BLaER1 treated with 17β-estradiol and CSF1 and Interleukin-3, amounts not matched to agents 10 nM and 100 nM (cell line): Measurements from ENCODE around the gene NXPH1.

Experiments used
- H3K27ac ChIP-seq, 11 experiments: shearing (Covaris generic); formaldehyde crosslinking; 2 replicates each; pipeline ENCODE4 v1.8.1; 2022
- H3K27me3 ChIP-seq, 11 experiments: shearing (Covaris generic); formaldehyde crosslinking; 2 replicates each; pipeline ENCODE4 v1.8.1; 2022
- H3K36me3 ChIP-seq, 11 experiments: shearing (Covaris generic); formaldehyde crosslinking; 2 replicates each; pipeline ENCODE4 v1.8.1; 2022
- H3K4me1 ChIP-seq, 10 experiments: shearing (Covaris generic); formaldehyde crosslinking; 2 replicates each; pipeline ENCODE4 v1.8.1; 2022
- H3K4me2 ChIP-seq, 11 experiments: shearing (Covaris generic); formaldehyde crosslinking; 2 replicates each; pipeline ENCODE4 v1.8.1; 2022
- H3K4me3 ChIP-seq, 10 experiments: shearing (Covaris generic); formaldehyde crosslinking; 2 replicates each; pipeline ENCODE4 v1.8.1; 2022
- H3K9ac ChIP-seq, 11 experiments: shearing (Covaris generic); formaldehyde crosslinking; 2 replicates each; pipeline ENCODE4 v1.8.1; 2022
- H3K9me3 ChIP-seq, 11 experiments: shearing (Covaris generic); formaldehyde crosslinking; replicated peaks in 1 of 11; 2 replicates each; pipeline ENCODE4 v1.8.1; 2022
- H4K20me1 ChIP-seq, 11 experiments: shearing (Covaris generic); formaldehyde crosslinking; 2 replicates each; pipeline ENCODE4 v1.8.1; 2022
- Cebpa-rat ChIP-seq, 11 experiments: shearing (Covaris generic); IDR thresholded peaks; 2 replicates each; pipeline ENCODE4 v1.8.1; 2022

NXPH1 gene

DNA sequence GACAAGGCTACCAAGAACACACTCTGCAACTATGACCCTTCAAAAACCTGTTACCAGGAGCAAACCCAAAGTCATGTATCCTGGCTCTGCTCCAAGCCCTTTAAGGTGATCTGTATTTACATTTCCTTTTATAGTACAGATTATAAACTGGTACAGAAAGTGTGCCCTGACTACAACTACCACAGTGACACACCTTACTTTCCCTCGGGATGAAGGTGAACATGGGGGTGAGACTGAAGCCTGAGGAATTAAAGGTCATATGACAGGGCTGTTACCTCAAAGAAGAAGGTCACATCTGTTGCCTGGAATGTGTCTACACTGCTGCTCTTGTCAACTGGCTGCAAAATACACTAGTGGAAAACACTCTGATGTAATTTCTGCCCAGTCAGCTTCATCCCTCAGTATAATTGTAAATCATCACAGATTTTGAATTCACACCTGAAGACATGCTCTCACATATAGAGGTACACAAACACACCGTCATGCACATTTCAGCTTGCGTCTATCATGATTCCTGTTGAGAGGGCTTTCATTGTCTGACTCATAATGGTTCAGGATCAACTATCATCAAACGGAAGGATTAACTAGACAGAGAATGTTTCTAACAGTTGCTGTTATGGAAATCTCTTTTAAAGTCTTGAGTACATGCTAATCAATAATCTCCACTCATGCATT, 318.3 kb downstream of the NXPH1 start:
- no peaks in the 10 kb centered on the region for H3K9me3 ChIP-seq
- no peaks in the 10 kb centered on the region for H3K36me3 ChIP-seq
- TF ChIP-seq Cebpa-rat (IDR thresholded peaks at IDR 0.05): no peak
- H3K27me3 ChIP-seq: 0 out of 22 replicates have a peak, but pooled peaks cover 0 to 7% (median 0%) of the 10 kb centered on the region in 11 experiments
- H3K4me3 ChIP-seq: no peak overlapping the region
- H3K4me1 ChIP-seq: peaks cover 12 to 30% (median 25%) of the 10 kb centered on the region in 10 experiments
- no peak overlapping the region for H3K27ac ChIP-seq
- H3K9ac ChIP-seq: no peak overlapping the region
- H3K4me2 ChIP-seq: no peak overlapping the region
- no peaks in the 10 kb centered on the region for H4K20me1 ChIP-seq

DNA sequence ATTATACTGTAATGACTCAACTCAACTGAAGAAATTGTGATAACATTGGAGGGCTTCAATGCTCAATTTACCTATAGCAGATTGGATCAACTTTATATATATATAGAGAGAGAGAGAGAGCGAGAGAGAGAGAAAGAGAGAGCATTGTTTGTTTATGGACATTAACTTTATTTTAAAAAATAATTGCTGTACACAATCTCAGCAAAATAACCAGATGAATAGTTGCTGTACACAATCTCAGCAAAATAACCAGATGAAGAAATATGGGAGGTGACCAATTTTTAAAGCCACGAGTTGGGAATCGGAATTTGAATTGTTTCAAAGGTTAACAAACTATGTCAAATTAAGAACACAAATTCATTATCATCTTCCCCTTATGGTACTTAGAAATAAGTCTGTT, 319.9 kb downstream of the NXPH1 start:
- H3K9ac ChIP-seq: no peak overlapping the region
- peak overlapping the region in 7 of 11 experiments; percentile 19 to 43 (median 34); a peak in 10 of 22 replicates for H3K4me2 ChIP-seq
- no peaks in the 10 kb centered on the region for H4K20me1 ChIP-seq
- no peak overlapping the region for H3K4me3 ChIP-seq
- H3K4me1 ChIP-seq: peaks cover 2 to 16% (median 10%) of the 10 kb centered on the region in 10 experiments
- H3K9me3 ChIP-seq: no peaks in the 10 kb centered on the region
- no peak for TF ChIP-seq Cebpa-rat (IDR thresholded peaks at IDR 0.05)
- no peak overlapping the region for H3K27ac ChIP-seq
- 0 out of 22 replicates have a peak, but pooled peaks cover 0 to 7% (median 0%) of the 10 kb centered on the region in 11 experiments for H3K27me3 ChIP-seq
- H3K36me3 ChIP-seq: no peaks in the 10 kb centered on the region

DNA sequence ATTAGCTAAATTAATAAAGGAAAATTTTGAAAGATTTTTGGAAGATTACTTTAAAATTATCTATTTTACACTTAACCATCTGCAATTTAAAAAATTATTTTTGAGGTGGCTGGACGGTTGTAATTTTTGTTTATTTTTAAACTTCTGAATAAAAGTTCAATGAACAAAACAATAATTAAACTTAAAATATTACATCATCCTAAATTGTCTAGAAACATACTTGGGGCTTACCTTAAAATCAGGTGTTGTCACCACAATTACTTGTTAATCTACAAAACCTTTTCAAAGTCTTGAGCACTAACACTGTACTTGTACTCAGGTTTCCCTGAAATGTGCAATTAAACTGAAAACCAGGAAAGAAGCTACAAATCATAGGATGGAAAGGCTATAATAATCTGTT, 328.3 kb downstream of the NXPH1 start:
- TF ChIP-seq Cebpa-rat (IDR thresholded peaks at IDR 0.05): no peak
- no peak overlapping the region for H3K9ac ChIP-seq
- H3K4me3 ChIP-seq: no peak overlapping the region

DNA sequence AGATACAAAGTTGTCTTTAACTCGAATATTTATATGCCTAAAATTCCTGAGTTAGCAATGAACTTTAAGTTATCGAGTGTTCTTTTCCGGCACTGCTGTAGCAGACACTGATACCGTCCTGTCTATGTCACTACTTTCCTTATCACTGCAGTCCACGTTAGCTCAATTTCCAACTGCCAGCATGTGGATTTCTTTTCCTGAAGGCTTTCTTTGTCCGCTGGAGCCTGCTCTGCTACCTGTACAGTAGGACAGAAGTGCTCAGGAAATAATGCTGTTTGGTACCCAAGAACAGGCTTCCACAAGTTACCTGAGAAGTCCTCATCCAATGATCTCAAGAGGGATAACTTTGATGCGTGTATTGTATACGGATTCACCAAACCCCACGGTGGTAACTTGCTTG, 329.4 kb downstream of the NXPH1 start:
- Histone ChIP-seq H3K27ac (no peak overlapping the region), H3K4me3 (no peak overlapping the region), H4K20me1 (no peaks in the 10 kb centered on the region), H3K36me3 (no peaks in the 10 kb centered on the region), H3K4me1 (no peaks in the 10 kb centered on the region), H3K4me2 (no peak overlapping the region), H3K27me3 (no peaks in the 10 kb centered on the region), H3K9ac (no peak overlapping the region), H3K9me3 (no peaks in the 10 kb centered on the region)
- no peak for TF ChIP-seq Cebpa-rat (IDR thresholded peaks at IDR 0.05)

More for the DNA sequence above, 328.3 kb downstream of the NXPH1 start:
- H3K27ac ChIP-seq: no peak overlapping the region
- no peaks in the 10 kb centered on the region for H3K27me3 ChIP-seq
- no peaks in the 10 kb centered on the region for H3K4me1 ChIP-seq
- no peaks in the 10 kb centered on the region for H4K20me1 ChIP-seq
- H3K36me3 ChIP-seq: no peaks in the 10 kb centered on the region
- H3K4me2 ChIP-seq: no peak overlapping the region
- H3K9me3 ChIP-seq: no peaks in the 10 kb centered on the region

DNA sequence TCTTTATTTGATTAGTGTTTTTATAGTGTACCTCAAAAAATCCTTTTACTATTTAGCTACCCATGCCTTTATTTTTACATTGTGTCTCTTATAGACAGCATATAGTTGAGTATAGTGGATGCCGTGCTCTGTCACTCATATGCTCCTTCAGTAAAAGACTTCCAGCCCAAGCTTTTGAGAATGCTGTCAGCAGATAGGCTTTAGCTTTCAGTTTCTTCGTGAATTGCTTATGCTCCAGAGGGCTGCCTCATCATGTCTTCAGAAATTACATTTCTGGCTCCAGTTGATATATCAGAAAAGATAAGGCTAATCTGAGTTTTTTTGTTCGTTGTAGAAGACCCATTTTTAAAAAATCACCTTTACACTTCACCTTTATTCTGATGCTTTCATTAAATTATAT, 332.0 kb downstream of the NXPH1 start:
- H3K9ac ChIP-seq: no peak overlapping the region
- H3K4me2 ChIP-seq: no peak overlapping the region
- no peak for TF ChIP-seq Cebpa-rat (IDR thresholded peaks at IDR 0.05)
- no peak overlapping the region for H3K27ac ChIP-seq
- no peaks in the 10 kb centered on the region for H3K9me3 ChIP-seq
- no peaks in the 10 kb centered on the region for H3K4me1 ChIP-seq
- no peaks in the 10 kb centered on the region for H4K20me1 ChIP-seq
- H3K36me3 ChIP-seq: no peaks in the 10 kb centered on the region
- H3K27me3 ChIP-seq: no peaks in the 10 kb centered on the region
- no peak overlapping the region for H3K4me3 ChIP-seq

DNA sequence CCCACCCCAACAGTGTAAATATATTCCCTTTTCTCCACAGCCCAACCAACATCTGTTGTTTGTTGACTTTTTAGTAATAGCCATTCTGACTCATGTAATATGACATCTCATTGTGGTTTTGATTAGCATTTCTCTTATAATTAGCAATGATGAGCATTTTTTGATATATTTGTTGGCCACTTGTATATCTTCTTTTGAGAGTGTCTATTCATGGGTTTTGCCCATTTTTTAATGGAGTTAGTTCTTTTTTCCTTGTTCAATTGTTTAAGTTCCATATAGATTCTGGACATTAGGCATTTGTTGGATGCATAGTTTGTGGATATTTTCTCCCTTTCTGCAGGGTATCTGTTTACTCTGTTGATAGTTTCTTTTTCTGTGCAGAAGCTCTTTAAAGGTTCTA, 340.1 kb downstream of the NXPH1 start:
- no peaks in the 10 kb centered on the region for H3K27me3 ChIP-seq
- no peaks in the 10 kb centered on the region for H3K36me3 ChIP-seq
- TF ChIP-seq Cebpa-rat (IDR thresholded peaks at IDR 0.05): no peak
- no peak overlapping the region for H3K27ac ChIP-seq
- H4K20me1 ChIP-seq: no peaks in the 10 kb centered on the region
- no peaks in the 10 kb centered on the region for H3K4me1 ChIP-seq
- no peaks in the 10 kb centered on the region for H3K9me3 ChIP-seq
- H3K9ac ChIP-seq: no peak overlapping the region
- H3K4me3 ChIP-seq: no peak overlapping the region
- H3K4me2 ChIP-seq: no peak overlapping the region

DNA sequence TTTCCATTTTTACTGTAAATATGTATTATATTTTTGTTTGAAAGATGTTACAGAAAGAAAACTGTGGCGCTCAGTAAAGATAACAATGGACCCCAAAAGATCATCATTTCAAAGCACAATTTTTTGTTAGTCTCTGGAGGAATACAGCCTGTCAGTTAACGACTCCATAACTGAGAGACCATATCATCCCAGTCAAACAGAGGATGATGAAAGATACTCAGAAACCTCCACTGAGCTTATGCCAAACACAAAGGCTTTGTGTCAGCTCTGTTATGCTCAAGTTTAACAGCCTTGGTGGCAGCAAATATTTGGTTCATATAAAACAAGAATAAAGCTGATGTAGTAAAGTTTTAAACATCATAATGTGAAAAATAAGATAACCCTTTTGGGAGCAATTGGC, 345.1 kb downstream of the NXPH1 start:
- Histone ChIP-seq H3K4me3 (no peak overlapping the region), H3K9ac (no peak overlapping the region), H3K36me3 (no peaks in the 10 kb centered on the region), H3K4me1 (no peaks in the 10 kb centered on the region), H3K4me2 (no peak overlapping the region), H3K9me3 (no peaks in the 10 kb centered on the region), H3K27me3 (no peaks in the 10 kb centered on the region), H3K27ac (no peak overlapping the region), H4K20me1 (no peaks in the 10 kb centered on the region)
- no peak for TF ChIP-seq Cebpa-rat (IDR thresholded peaks at IDR 0.05)

DNA sequence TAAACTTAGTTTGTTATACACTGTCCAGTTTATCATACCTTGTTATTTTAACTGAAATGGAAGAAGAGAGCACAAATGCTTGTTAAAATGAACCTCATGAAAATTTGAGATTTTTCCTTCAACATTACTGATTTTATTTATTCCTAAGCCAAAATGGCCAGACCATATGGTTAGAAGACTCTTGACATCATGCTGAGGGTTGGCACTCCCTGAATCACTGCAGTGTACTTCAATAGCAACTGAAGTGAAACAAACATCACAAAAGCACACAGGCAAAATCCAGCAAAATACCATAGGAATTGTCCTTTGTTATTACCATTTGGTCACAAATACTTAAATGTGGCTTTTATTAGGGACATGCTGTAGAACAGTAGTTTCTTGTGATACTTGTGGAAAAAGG, 347.8 kb downstream of the NXPH1 start:
- no peak for TF ChIP-seq Cebpa-rat (IDR thresholded peaks at IDR 0.05)
- Histone ChIP-seq H4K20me1 (no peaks in the 10 kb centered on the region), H3K36me3 (no peaks in the 10 kb centered on the region), H3K9me3 (no peaks in the 10 kb centered on the region), H3K4me3 (no peak overlapping the region), H3K4me2 (no peak overlapping the region), H3K27ac (no peak overlapping the region), H3K4me1 (no peaks in the 10 kb centered on the region), H3K27me3 (no peaks in the 10 kb centered on the region), H3K9ac (no peak overlapping the region)

DNA sequence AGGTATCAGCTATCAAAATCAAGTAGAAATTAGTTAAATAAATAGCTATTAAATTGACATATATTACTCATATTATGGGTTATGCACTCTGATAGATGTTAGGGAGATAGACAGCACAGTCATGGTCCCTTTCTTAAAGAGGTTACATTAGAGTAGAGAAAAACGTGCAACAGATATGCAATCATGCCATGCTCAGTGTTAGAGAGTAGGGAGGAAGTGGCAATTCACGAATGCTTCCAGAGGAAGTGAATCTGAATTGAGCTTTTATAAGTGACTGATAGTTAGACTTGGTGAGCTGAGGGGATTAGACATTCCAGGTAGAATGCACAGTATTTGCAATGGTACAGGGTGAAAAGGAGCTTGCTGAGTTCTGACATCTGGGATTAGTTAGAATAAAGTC, 349.8 kb downstream of the NXPH1 start:
- no peaks in the 10 kb centered on the region for H3K4me1 ChIP-seq

DNA sequence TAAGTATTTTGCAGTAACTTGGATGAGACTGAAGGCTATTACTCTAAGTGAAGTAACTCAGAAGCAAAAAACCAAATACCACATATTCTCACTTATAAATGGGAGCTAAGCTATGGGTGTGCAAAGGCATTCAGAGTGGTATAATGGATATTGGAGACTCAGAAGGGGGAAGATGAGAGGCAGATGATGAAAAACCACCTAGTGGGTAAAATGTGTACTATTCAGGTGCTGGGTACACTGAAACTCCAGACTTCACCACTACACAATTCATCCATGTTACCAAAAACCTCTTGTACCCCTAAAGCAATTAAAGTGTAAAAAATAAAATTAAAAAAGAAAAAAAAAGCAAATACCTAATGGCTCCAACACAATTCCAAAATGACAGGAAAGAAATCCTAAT, 351.7 kb downstream of the NXPH1 start:
- H3K9ac ChIP-seq: no peak overlapping the region
- no peaks in the 10 kb centered on the region for H3K9me3 ChIP-seq

More for the DNA sequence above, 349.8 kb downstream of the NXPH1 start:
- no peak overlapping the region for H3K27ac ChIP-seq
- H3K9ac ChIP-seq: no peak overlapping the region
- H4K20me1 ChIP-seq: no peaks in the 10 kb centered on the region
- H3K4me3 ChIP-seq: no peak overlapping the region
- H3K4me2 ChIP-seq: 0 out of 22 replicates have a peak overlapping the region, but pooled peaks of 1 of the 11 experiments have one; percentile 3
- no peak for TF ChIP-seq Cebpa-rat (IDR thresholded peaks at IDR 0.05)
- H3K9me3 ChIP-seq: no peaks in the 10 kb centered on the region
- no peaks in the 10 kb centered on the region for H3K27me3 ChIP-seq
- no peaks in the 10 kb centered on the region for H3K36me3 ChIP-seq

More for the DNA sequence above, 351.7 kb downstream of the NXPH1 start:
- H3K4me3 ChIP-seq: no peak overlapping the region
- no peak overlapping the region for H3K27ac ChIP-seq
- TF ChIP-seq Cebpa-rat (IDR thresholded peaks at IDR 0.05): no peak
- no peaks in the 10 kb centered on the region for H3K4me1 ChIP-seq
- H4K20me1 ChIP-seq: no peaks in the 10 kb centered on the region
- no peaks in the 10 kb centered on the region for H3K36me3 ChIP-seq
- H3K4me2 ChIP-seq: no peak overlapping the region
- no peaks in the 10 kb centered on the region for H3K27me3 ChIP-seq
